SU-DHL-6 (cell line): ENCODE data around the gene FAM227B.

Experiments
- H2AFZ ChIP-seq: fragments of 200-600 bp; sonication (generic); 2 replicates; pipeline ENCODE4 v1.6.1; 2014; ENCODE audit warnings: low read depth, mild to moderate bottlenecking, moderate library complexity, mixed read lengths, antibody characterized with exemption, low read length; ENCODE audit not compliant: severe bottlenecking
- H3F3A ChIP-seq: fragments of 200-600 bp; shearing (Covaris generic); 2 replicates; pipeline ENCODE4 v1.6.0; 2016; ENCODE audit warnings: antibody characterized with exemption, mild to moderate bottlenecking; ENCODE audit not compliant: insufficient read depth
- H3K27ac ChIP-seq: fragments of 200-600 bp; sonication (generic); 2 replicates; pipeline ENCODE4 v1.5.1; 2016; ENCODE audit warnings: low read depth, mild to moderate bottlenecking, low read length, moderate library complexity, mixed read lengths
- H3K27me3 ChIP-seq: fragments of 200-600 bp; sonication (generic), shearing (Covaris generic); 2 replicates; pipeline ENCODE4 v1.6.0; 2014; ENCODE audit warnings: mild to moderate bottlenecking, low read length
- H3K36me3 ChIP-seq: fragments of 200-600 bp; sonication (generic); 2 replicates; pipeline ENCODE4 v1.6.1; 2014; ENCODE audit warnings: mild to moderate bottlenecking, low read length, mixed read lengths
- H3K4me2 ChIP-seq: fragments of 300-600, 200-600 bp; shearing (Covaris generic), sonication (generic); 2 replicates; pipeline ENCODE4 v1.6.0; 2014; ENCODE audit warnings: low read length, low read depth, mild to moderate bottlenecking; ENCODE audit not compliant: poor library complexity, severe bottlenecking
- H3K4me3 ChIP-seq: fragments of 200-600 bp; sonication (generic); 2 replicates; pipeline ENCODE4 v1.5.1; 2014; ENCODE audit warnings: antibody characterized with exemption, low read length, mild to moderate bottlenecking, mixed read lengths; ENCODE audit not compliant: insufficient read depth, poor library complexity, severe bottlenecking
- H3K79me2 ChIP-seq: fragments of 200-600 bp; sonication (generic); 2 replicates; pipeline ENCODE4 v1.6.1; 2014; ENCODE audit warnings: mild to moderate bottlenecking, low read length, moderate library complexity; ENCODE audit not compliant: insufficient read depth
- H3K9ac ChIP-seq: fragments of 200-600 bp; sonication (generic); 2 replicates; pipeline ENCODE4 v1.7.0; 2014; ENCODE audit warnings: mild to moderate bottlenecking, low read length
- H3K9me2 ChIP-seq: fragments of 200-600 bp; sonication (generic); replicated peaks from 2 replicates; pipeline ENCODE4 v1.6.1; 2014; ENCODE audit warnings: low read length; ENCODE audit not compliant: insufficient read depth
- H3K9me3 ChIP-seq: fragments of 200-600 bp; sonication (generic); 2 replicates; pipeline ENCODE4 v1.6.1; 2014; ENCODE audit warnings: low read length, mixed read lengths; ENCODE audit not compliant: insufficient read depth
- H4K20me1 ChIP-seq: fragments of 200-600 bp; sonication (generic); 2 replicates; pipeline ENCODE4 v1.6.1; 2014; ENCODE audit warnings: low read depth, mild to moderate bottlenecking, antibody characterized with exemption, low read length, moderate library complexity, mixed read lengths
- EZH2phosphoT487 ChIP-seq: fragments of 200-600 bp; sonication (generic), shearing (Covaris generic); conservative IDR thresholded peaks from 2 replicates; pipeline ENCODE4 v1.6.1; 2018; ENCODE audit warnings: mild to moderate bottlenecking, antibody characterized with exemption, low read length, moderate library complexity, mixed read lengths
- TF ChIP-seq, protein P1 (sequence below): fragments of 200-600 bp; sonication (generic); IDR thresholded peaks from one replicate; pipeline ENCODE4 v1.5.1; 2017; ENCODE audit warnings: antibody characterized with exemption, mild to moderate bottlenecking, low read length, moderate library complexity; ENCODE audit not compliant: insufficient read depth, poor library complexity, severe bottlenecking

The FAM227B gene

DNA sequence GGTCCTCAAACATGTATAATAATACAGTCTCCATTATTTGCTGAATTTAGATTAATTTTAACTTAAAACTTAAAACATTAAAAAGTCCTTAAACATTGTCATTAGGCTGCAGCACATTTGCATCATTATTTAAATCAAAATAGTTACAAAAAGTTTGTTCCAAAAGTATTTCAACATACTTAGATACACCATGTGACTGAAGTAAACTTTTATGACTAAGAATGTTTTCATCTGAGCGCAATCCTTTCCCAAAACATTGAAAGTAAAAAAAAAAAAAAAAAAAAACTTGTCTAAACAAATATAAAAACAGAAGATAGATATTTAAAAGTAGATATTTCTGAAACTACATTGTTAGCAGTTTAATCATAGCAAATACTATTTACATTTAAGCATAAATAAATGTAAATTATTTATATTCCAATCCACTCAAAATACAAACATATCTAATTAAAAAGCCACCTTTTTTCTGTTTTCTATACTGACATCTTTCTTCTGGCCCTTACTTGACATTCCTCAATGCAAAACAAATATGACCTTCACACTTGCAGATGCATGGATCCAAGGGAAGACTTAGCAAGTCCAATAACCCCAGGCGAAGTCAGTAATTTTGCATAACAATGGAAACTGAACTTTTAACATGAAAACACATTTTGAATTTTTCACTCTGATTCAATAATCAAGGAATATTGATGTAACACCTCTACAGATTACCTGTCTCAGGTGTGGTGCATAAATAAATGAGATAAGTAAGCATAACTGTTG is 10.3 kb downstream of the FAM227B start:
- Histone ChIP-seq H3K27me3 (no peaks in the 10 kb centered on the region), H3K9ac (no peak overlapping the region), H3K36me3 (peaks cover 7% of the 10 kb centered on the region), H3K4me3 (no peak overlapping the region), H3K79me2 (no peaks in the 10 kb centered on the region), H3F3A (no peaks in the 10 kb centered on the region), H3K27ac (no peak overlapping the region), H3K9me2 (no peaks in the 10 kb centered on the region), H3K4me2 (no peak overlapping the region), H2AFZ (no peak overlapping the region), H4K20me1 (no peaks in the 10 kb centered on the region), H3K9me3 (no peaks in the 10 kb centered on the region; the same call in 1 of the 2 replicates)
- TF ChIP-seq, protein P1, sequence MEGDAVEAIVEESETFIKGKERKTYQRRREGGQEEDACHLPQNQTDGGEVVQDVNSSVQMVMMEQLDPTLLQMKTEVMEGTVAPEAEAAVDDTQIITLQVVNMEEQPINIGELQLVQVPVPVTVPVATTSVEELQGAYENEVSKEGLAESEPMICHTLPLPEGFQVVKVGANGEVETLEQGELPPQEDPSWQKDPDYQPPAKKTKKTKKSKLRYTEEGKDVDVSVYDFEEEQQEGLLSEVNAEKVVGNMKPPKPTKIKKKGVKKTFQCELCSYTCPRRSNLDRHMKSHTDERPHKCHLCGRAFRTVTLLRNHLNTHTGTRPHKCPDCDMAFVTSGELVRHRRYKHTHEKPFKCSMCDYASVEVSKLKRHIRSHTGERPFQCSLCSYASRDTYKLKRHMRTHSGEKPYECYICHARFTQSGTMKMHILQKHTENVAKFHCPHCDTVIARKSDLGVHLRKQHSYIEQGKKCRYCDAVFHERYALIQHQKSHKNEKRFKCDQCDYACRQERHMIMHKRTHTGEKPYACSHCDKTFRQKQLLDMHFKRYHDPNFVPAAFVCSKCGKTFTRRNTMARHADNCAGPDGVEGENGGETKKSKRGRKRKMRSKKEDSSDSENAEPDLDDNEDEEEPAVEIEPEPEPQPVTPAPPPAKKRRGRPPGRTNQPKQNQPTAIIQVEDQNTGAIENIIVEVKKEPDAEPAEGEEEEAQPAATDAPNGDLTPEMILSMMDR: no peak
- no peak for TF ChIP-seq EZH2phosphoT487

GRCh38 chr15:49606594-49606993 is 14.0 kb downstream of the FAM227B start:
- Histone ChIP-seq H3K4me3 (no peak overlapping the region), H3K9ac (no peak overlapping the region), H3K36me3 (no peaks in the 10 kb centered on the region), H3F3A (no peaks in the 10 kb centered on the region), H3K9me2 (no peaks in the 10 kb centered on the region), H2AFZ (no peak overlapping the region), H3K79me2 (no peaks in the 10 kb centered on the region), H3K27ac (no peak overlapping the region), H3K4me2 (no peak overlapping the region), H4K20me1 (no peaks in the 10 kb centered on the region), H3K27me3 (no peaks in the 10 kb centered on the region), H3K9me3 (no peaks in the 10 kb centered on the region)
- no peak for TF ChIP-seq EZH2phosphoT487
- TF ChIP-seq, protein P1: no peak

DNA sequence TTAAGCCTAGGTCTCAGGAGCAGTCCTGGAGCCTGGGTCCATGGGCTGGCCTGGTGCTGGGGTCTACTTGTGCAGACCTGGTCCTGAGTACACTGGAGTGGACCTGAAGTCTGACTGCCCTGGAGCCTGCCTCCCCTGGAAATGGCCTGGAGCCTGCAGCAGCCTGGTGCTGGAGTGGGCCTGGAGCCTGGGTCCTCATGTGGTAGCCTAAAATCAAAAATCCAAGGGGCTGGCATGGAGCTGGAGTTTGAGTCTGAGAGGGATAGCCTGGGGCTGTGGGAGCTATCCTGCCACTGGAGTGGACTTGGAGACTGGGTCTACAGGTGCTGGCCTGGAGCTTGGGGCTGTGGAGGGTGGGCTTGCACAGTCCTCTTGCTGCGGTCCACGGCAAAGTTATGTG is 15.0 kb downstream of the FAM227B start:
- Histone ChIP-seq H3K79me2 (no peaks in the 10 kb centered on the region), H3K4me3 (no peak overlapping the region), H3K9me2 (no peaks in the 10 kb centered on the region), H3K9ac (no peak overlapping the region), H3K36me3 (no peaks in the 10 kb centered on the region), H2AFZ (no peak overlapping the region), H3K9me3 (no peaks in the 10 kb centered on the region), H3K4me2 (no peak overlapping the region), H3K27me3 (no peaks in the 10 kb centered on the region), H4K20me1 (no peaks in the 10 kb centered on the region), H3K27ac (no peak overlapping the region), H3F3A (no peaks in the 10 kb centered on the region)
- no peak for TF ChIP-seq EZH2phosphoT487
- TF ChIP-seq, protein P1: no peak
